Measurements from ENCODE around the gene SPON2. TPM values are rescaled to one million over a fixed set of nuclear protein-coding genes. Genes with fewer than 3 reads are reported as not detected.

The SPON2 gene
- total RNA-seq, 2 experiments from 2014 or later: 12.8 to 15.7 TPM

DNA sequence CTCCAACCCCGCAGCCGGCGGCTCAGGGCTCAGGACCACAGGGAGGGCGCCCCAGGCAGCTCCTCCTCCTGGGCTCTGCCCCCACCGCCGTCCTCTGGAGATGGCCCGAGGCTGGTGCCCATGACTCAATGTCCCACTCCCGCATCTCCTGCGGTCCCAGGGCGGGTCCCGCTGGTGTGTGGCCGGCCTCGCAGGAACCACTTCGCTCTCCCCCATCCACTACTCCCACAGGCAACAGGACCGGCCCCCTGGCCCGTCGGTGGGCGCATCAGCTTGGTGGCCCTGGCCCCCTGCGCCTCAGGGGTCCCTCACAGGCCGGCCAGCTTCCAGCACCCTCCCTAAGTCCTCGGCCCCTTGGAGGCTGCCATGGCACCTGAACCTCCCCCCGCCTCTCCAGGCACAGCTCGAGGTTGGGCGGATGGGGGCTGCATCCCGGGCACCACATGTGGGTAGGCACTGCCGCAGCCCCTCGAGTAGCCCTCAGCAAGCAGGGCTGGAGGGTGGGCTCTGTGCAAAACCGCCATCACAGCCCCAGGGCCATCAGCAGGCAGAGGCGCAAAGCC, 22.8 kb upstream of the SPON2 start:
- Mint-ChIP-seq H3K9me3 (no peaks in the 10 kb centered on the region), H3K27ac (no peak overlapping the region), H3K27me3 (no peaks in the 10 kb centered on the region), H3K4me3 (no peak overlapping the region), H3K4me1 (ENCODE audit: low read depth) (peaks cover 8% of the 10 kb centered on the region), H3K36me3 (ENCODE audit: low read depth) (peaks cover 5% of the 10 kb centered on the region)
- Histone ChIP-seq H3K27me3 (ENCODE audit: control insufficient read depth in 1 of 2, insufficient read depth in 2 of 2, low read length in 2 of 2) (no peaks in the 10 kb centered on the region), H3K4me1 (ENCODE audit: insufficient read depth, low read length) (peaks cover 22% of the 10 kb centered on the region), H3K36me3 (ENCODE audit: insufficient read depth, low read length) (peaks cover 13% of the 10 kb centered on the region), H3K9me3 (ENCODE audit: control insufficient read depth in 1 of 2, insufficient read depth in 1 of 2, low read length in 2 of 2) (peaks cover 0 to 10% of the 10 kb centered on the region in 2 experiments), H3K4me3 (ENCODE audit: low read length) (no peak overlapping the region), H3K27ac (ENCODE audit: low read depth in 1 of 2, low read length in 2 of 2) (no peak overlapping the region)
- ChIA-PET CTCF (no interaction called here), POLR2A (no interaction called here)
- DNase-seq (peak in 1 of 14 experiments; percentile 12), ATAC-seq (ENCODE audit: poor library complexity) (no peak)
- TF ChIP-seq, protein P1, sequence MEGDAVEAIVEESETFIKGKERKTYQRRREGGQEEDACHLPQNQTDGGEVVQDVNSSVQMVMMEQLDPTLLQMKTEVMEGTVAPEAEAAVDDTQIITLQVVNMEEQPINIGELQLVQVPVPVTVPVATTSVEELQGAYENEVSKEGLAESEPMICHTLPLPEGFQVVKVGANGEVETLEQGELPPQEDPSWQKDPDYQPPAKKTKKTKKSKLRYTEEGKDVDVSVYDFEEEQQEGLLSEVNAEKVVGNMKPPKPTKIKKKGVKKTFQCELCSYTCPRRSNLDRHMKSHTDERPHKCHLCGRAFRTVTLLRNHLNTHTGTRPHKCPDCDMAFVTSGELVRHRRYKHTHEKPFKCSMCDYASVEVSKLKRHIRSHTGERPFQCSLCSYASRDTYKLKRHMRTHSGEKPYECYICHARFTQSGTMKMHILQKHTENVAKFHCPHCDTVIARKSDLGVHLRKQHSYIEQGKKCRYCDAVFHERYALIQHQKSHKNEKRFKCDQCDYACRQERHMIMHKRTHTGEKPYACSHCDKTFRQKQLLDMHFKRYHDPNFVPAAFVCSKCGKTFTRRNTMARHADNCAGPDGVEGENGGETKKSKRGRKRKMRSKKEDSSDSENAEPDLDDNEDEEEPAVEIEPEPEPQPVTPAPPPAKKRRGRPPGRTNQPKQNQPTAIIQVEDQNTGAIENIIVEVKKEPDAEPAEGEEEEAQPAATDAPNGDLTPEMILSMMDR (IDR thresholded peaks at IDR 0.05): no peak
- intact Hi-C loops (cut with DNase I, micrococcal nuclease): no loop called here

DNA sequence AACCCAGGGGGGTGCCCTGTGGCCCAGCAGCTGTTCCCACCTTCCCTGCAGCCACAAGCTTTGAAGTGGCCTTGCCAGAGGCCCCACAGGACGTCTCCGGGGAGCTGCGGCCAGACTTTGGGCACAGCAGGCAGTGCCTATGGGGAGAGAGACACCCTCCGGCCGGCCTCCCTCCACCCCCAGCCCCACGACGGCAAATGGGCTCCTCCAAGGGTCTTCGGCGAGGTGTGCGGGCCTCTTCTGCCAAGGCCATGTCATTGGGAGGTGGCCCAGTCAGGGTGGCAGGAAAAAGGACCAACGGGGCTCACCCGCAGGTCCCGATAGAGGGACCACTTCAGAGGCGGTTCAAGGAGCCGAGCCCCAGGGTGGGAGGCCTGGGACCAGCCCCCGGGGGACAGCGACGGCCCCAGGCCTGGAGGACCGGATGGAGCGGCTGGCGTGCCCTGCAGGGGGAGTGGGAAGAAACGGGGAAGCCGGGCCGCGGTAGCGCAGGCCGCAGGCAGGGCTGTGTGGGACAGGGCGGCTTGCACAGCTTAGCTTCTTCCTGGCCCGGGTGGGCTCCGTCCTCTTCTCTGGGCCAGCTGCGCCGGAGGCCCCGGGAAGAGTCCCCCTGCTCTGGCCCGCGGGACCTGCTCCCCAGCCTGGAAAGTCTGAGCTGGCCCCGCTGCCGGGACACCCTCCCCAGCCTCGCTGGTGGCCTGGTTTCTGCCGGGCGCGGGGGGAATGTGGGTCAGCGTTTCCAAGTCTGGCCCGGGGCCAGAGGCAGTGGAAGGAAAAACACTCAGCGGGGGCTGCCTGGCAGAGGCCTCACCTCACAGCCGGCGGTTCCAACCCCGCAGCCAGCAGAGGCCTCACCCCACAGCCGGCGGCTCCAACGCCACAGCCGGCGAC, 21.9 kb upstream of the SPON2 start:
- Histone ChIP-seq H3K36me3 (ENCODE audit: insufficient read depth, low read length) (peaks cover 13% of the 10 kb centered on the region), H3K4me1 (ENCODE audit: insufficient read depth, low read length) (peaks cover 13% of the 10 kb centered on the region), H3K9me3 (ENCODE audit: control insufficient read depth in 1 of 2, insufficient read depth in 1 of 2, low read length in 2 of 2) (peaks cover 0 to 10% of the 10 kb centered on the region in 2 experiments), H3K27me3 (ENCODE audit: control insufficient read depth in 1 of 2, insufficient read depth in 2 of 2, low read length in 2 of 2) (no peaks in the 10 kb centered on the region), H3K27ac (ENCODE audit: low read depth in 1 of 2, low read length in 2 of 2) (no peak overlapping the region), H3K4me3 (ENCODE audit: low read length) (no peak overlapping the region)
- Mint-ChIP-seq H3K36me3 (ENCODE audit: low read depth) (peaks cover 5% of the 10 kb centered on the region), H3K27ac (no peak overlapping the region), H3K4me1 (ENCODE audit: low read depth) (peaks cover 8% of the 10 kb centered on the region), H3K9me3 (no peaks in the 10 kb centered on the region), H3K4me3 (no peak overlapping the region), H3K27me3 (no peaks in the 10 kb centered on the region)
- ATAC-seq (ENCODE audit: poor library complexity): no peak
- POLR2A ChIA-PET: no interaction called here
- TF ChIP-seq, protein P1 (IDR thresholded peaks at IDR 0.05): no peak
- DNase-seq: peak in 1 of 14 experiments; percentile 18
- CTCF ChIA-PET: no interaction called here
- intact Hi-C loops (cut with DNase I, micrococcal nuclease): no loop called here

DNA sequence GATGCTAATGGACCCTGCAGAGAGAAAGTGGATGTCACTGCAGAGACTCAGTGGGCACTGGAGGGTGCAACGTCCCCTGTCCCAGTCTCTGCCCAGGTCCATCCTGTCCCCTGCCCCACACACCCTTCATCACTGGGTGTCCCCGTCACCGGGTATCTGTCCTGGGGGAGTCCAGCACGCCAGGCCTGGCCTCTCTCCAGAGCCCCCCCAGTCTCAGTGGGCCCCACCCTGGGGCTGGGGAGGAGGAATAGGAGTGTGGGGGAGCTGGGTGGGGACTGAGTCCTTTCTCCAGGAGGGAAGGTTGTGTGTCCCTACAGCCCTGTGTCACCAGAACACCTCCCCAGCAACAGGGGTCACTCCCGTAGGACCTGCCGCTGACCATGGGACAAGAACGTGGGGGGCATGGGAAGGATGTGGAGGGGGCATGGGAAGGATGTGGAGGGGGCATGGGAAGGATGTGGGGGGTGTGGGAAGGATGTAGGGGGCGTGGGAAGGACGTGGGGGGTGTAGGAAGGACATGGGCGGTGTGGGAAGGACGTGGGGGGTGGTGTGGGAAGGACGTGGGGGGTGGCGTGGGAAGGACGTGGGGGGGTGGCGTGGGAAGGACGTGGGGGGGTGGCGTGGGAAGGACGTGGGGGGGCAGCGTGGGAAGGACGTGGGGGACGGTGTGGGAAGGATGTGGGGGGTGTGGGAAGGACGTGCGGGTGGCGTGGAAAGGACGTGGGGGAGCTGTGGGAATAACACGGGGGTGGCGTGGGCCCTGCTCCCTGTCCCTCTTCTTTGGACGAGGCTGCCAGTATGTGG, 21.0 kb upstream of the SPON2 start:
- Histone ChIP-seq H3K4me1 (ENCODE audit: insufficient read depth, low read length) (peaks cover 13% of the 10 kb centered on the region), H3K36me3 (ENCODE audit: insufficient read depth, low read length) (peaks cover 13% of the 10 kb centered on the region), H3K27me3 (ENCODE audit: control insufficient read depth in 1 of 2, insufficient read depth in 2 of 2, low read length in 2 of 2) (no peaks in the 10 kb centered on the region), H3K4me3 (ENCODE audit: low read length) (no peak overlapping the region), H3K27ac (ENCODE audit: low read depth in 1 of 2, low read length in 2 of 2) (no peak overlapping the region), H3K9me3 (ENCODE audit: control insufficient read depth in 1 of 2, insufficient read depth in 1 of 2, low read length in 2 of 2) (peaks cover 0 to 10% of the 10 kb centered on the region in 2 experiments)
- H3K4me3 Mint-ChIP-seq: no peak overlapping the region
- peaks cover 6% of the 10 kb centered on the region for H3K4me1 Mint-ChIP-seq (ENCODE audit: low read depth)
- H3K9me3 Mint-ChIP-seq: no peaks in the 10 kb centered on the region
- intact Hi-C loops (cut with DNase I, micrococcal nuclease): no loop called here
- no peak overlapping the region for H3K27ac Mint-ChIP-seq
- ChIA-PET CTCF (no interaction called here), POLR2A (no interaction called here)
- H3K27me3 Mint-ChIP-seq: no peaks in the 10 kb centered on the region
- peak in 1 of 14 experiments; percentile 7 for DNase-seq
- no peak for ATAC-seq (ENCODE audit: poor library complexity)
- TF ChIP-seq, protein P1 (IDR thresholded peaks at IDR 0.05): no peak
- peaks cover 5% of the 10 kb centered on the region for H3K36me3 Mint-ChIP-seq (ENCODE audit: low read depth)

All from CD4-positive, alpha-beta T cell (primary cell).